GM12878 (cell line): ENCODE results near the gene ERBB3. TPM values are rescaled to one million over a fixed set of nuclear protein-coding genes. Genes with fewer than 3 reads are reported as not detected.

ENCODE experiments used
- ATAC-seq: fragments of 200-7000 bp; cut with Tn5 transposase; 3 replicates; pipeline ENCODE4 v1.9.1; 2020; ENCODE audit warnings: mild to moderate bottlenecking, moderate library complexity
- BruUV-seq: library from RNA; stranded (reverse); fragments of 400-500 nt; replicated peaks from 2 replicates; lab custom pipeline; 2021; lab: Mats Ljungman, UMichigan
- CTCF ChIA-PET: fragments of 300-600 bp; sonication (Branson Sonifier 250); formaldehyde crosslinking; extraction: SDS; loops from one replicate; lab custom pipeline; 2021; ENCODE audit warnings: inconsistent platforms; lab: Yijun Ruan, JAX
- POLR2A ChIA-PET: fragments of 350-600 bp; formaldehyde crosslinking; extraction: SDS; loops from one replicate; lab custom pipeline; 2021; ENCODE audit warnings: inconsistent platforms; lab: Charles Lee
- RAD21 ChIA-PET: fragments of 300-600 bp; sonication (Branson Sonifier 250); formaldehyde crosslinking; loops from one replicate; lab custom pipeline; 2023; ENCODE audit warnings: antibody characterized with exemption; ENCODE audit not compliant: unreplicated experiment; lab: Charles Lee
- SMC1A ChIA-PET: fragments of 300-600 bp; sonication (Branson Sonifier 250); formaldehyde crosslinking; loops from one replicate; lab custom pipeline; 2023; ENCODE audit not compliant: unreplicated experiment, uncharacterized antibody; lab: Charles Lee
- DNase-seq: peaks from one replicate; pipeline ENCODE4 v3.0.0-alpha.2; 2011; ENCODE audit warnings: low read depth, low spot score
- FAIRE-seq: peaks from 3 replicates; lab custom pipeline; 2011; peaks lifted over from hg19 to GRCh38; lab: Jason Lieb, UNC
- H2AFZ ChIP-seq: 2 replicates; pipeline ENCODE4 v1.6.0; 2011; ENCODE audit warnings: low read depth, low read length, control low read depth; ENCODE audit not compliant: control insufficient read depth
- H3K27ac ChIP-seq: 2 replicates; pipeline ENCODE4 v1.5.1; 2011; ENCODE audit warnings: control low read depth; ENCODE audit not compliant: control insufficient read depth, insufficient read depth
- H3K27me3 ChIP-seq, 2 experiments: replicated peaks in 1 of 2; 2 replicates each; pipeline versions ENCODE4 v1.6.0 to v1.6.1; 2011; ENCODE audit warnings: low read length in 1 of 2; ENCODE audit not compliant: control insufficient read depth in 2 of 2, insufficient read depth in 2 of 2
- H3K36me3 ChIP-seq, 2 experiments: 2 replicates each; pipeline ENCODE4 v1.5.1; 2011; ENCODE audit warnings: low read length in 1 of 2; ENCODE audit not compliant: control insufficient read depth in 2 of 2, insufficient read depth in 2 of 2
- H3K4me1 ChIP-seq: 2 replicates; pipeline ENCODE4 v1.6.1; 2011; ENCODE audit warnings: mild to moderate bottlenecking, low read length, moderate library complexity, mixed read lengths; ENCODE audit not compliant: control insufficient read depth, insufficient read depth
- H3K4me2 ChIP-seq: 2 replicates; pipeline ENCODE4 v1.6.0; 2011; ENCODE audit warnings: control low read depth; ENCODE audit not compliant: control insufficient read depth, insufficient read depth
- H3K4me3 ChIP-seq: fragments of 200-600 bp; sonication (generic); 2 replicates; pipeline ENCODE4 v1.5.1; 2016
- H3K79me2 ChIP-seq: 2 replicates; pipeline ENCODE4 v1.6.0; 2011; ENCODE audit warnings: low read length; ENCODE audit not compliant: control insufficient read depth, insufficient read depth
- H3K9ac ChIP-seq: 2 replicates; pipeline ENCODE4 v1.8.0; 2011; ENCODE audit warnings: low read length, control low read depth, mixed read lengths; ENCODE audit not compliant: control insufficient read depth, insufficient read depth
- H3K9me3 ChIP-seq: replicated peaks from 3 replicates; pipeline ENCODE4 v1.5.1; 2011; ENCODE audit warnings: mild to moderate bottlenecking, low read length; ENCODE audit not compliant: control insufficient read depth, insufficient read depth
- H4K20me1 ChIP-seq: 2 replicates; pipeline ENCODE4 v1.6.0; 2011; ENCODE audit not compliant: control insufficient read depth, insufficient read depth
- CEBPB ChIP-seq, 2 experiments: fragments of 150-350 bp in 1 of 2; IDR thresholded peaks; 2 replicates each; pipeline ENCODE4 v1.6.1; 2012 to 2014; ENCODE audit warnings: low read depth in 2 of 2, low read length in 2 of 2, borderline replicate concordance in 1 of 2, inconsistent platforms in 1 of 2
- CREB1 ChIP-seq: IDR thresholded peaks from 2 replicates; pipeline ENCODE4 v1.6.1; 2012; ENCODE audit warnings: low read depth, mild to moderate bottlenecking, inconsistent platforms
- CTCF ChIP-seq, 3 experiments: IDR thresholded peaks in 2 of 3; conservative IDR thresholded peaks in 1 of 3; 2 replicates each; pipeline ENCODE4 v1.5.1; 2011; ENCODE audit warnings: low read depth in 3 of 3, low read length in 3 of 3, mild to moderate bottlenecking in 3 of 3, control low read depth in 2 of 3, moderate library complexity in 2 of 3, inconsistent platforms in 1 of 3, mixed read lengths in 1 of 3; ENCODE audit not compliant: control insufficient read depth in 2 of 3, insufficient read depth in 1 of 3; ENCODE audit errors: extremely low read depth in 1 of 3
- DPF2 ChIP-seq: fragments of 450-650 bp; IDR thresholded peaks from 2 replicates; pipeline ENCODE4 v1.6.1; 2017; ENCODE audit warnings: mild to moderate bottlenecking
- ETV6 ChIP-seq, 2 experiments: fragments of 450-650 bp in 1 of 2; IDR thresholded peaks in 1 of 2; conservative IDR thresholded peaks in 1 of 2; 2 replicates each; pipeline ENCODE4 v1.6.1; 2014; ENCODE audit warnings: antibody characterized with exemption in 1 of 2, borderline replicate concordance in 1 of 2, low read depth in 1 of 2, mild to moderate bottlenecking in 1 of 2, moderate library complexity in 1 of 2
- HDAC2 ChIP-seq: fragments of 200-600 bp; sonication (generic); IDR thresholded peaks from 2 replicates; pipeline ENCODE4 v1.6.1; 2017
- HDAC6 ChIP-seq: fragments of 200-600 bp; sonication (generic); IDR thresholded peaks from one replicate; pipeline ENCODE4 v1.8.0; 2017; ENCODE audit warnings: antibody characterized with exemption; ENCODE audit not compliant: unreplicated experiment
- JUNB ChIP-seq: IDR thresholded peaks from 2 replicates; pipeline ENCODE4 v1.6.1; 2016; ENCODE audit warnings: antibody characterized with exemption, mild to moderate bottlenecking
- SMAD5 ChIP-seq: IDR thresholded peaks from 2 replicates; pipeline ENCODE4 v1.6.1; 2016; ENCODE audit warnings: antibody characterized with exemption, low read depth
- STAT3 ChIP-seq: IDR thresholded peaks from 2 replicates; pipeline ENCODE4 v1.6.1; 2011; ENCODE audit warnings: low read depth, low read length, improper control_type of control experiment
- ZBTB33 ChIP-seq: fragments of 450-650 bp; IDR thresholded peaks from 2 replicates; pipeline ENCODE4 v1.6.1; 2017; ENCODE audit warnings: mild to moderate bottlenecking
- ZBTB4 ChIP-seq: fragments of 450-650 bp; formaldehyde crosslinking; IDR thresholded peaks from 2 replicates; pipeline ENCODE4 v1.4.0; 2022; ENCODE audit warnings: mild to moderate bottlenecking, moderate library complexity
- ZNF207 ChIP-seq: fragments of 450-650 bp; IDR thresholded peaks from 2 replicates; pipeline ENCODE4 v1.6.1; 2014; ENCODE audit warnings: antibody characterized with exemption, mild to moderate bottlenecking, borderline replicate concordance
- ZNF274 ChIP-seq: IDR thresholded peaks from one replicate; pipeline ENCODE4 v1.8.0; 2011; ENCODE audit not compliant: insufficient read length, insufficient read depth
- WGBS: methylation state at CpG from one replicate; pipeline ENCODE4 v1.1.6; 2016; ENCODE audit warnings: low lambda C conversion rate; ENCODE audit not compliant: insufficient replicate concordance, insufficient coverage; ENCODE audit errors: missing lambda C conversion rate; 5-methylcytosine and 5-hydroxymethylcytosine counted together
- in situ Hi-C: fragments of 300-500 bp; cut with MboI; formaldehyde crosslinking; loops from 9 replicates; pipeline ENCODE4 v1.14.3; 2018; ENCODE audit warnings: mixed read lengths
- intact Hi-C: fragments of 100-400 bp; cut with micrococcal nuclease; formaldehyde crosslinking; loops from one replicate; pipeline ENCODE4 v1.14.2; 2022; ENCODE audit not compliant: unreplicated experiment
- polyA plus RNA-seq, 11 experiments: library from polyadenylated mRNA; depleted of rRNA in 4 of 11; unstranded in 6 of 11; stranded (reverse) in 5 of 11; fragments of >200 nt; fragmentation: Nextera tagmentation in 4 of 11; fragmentation: Illumina TruSeq in 1 of 11; extraction: Ambion mirVana in 4 of 11; extraction: Trizol in 1 of 11; gene quantifications; 1 replicate in 1 of 11; 2 replicates in 10 of 11; pipeline versions ENCODE4 v1.2.1 to v1.2.3, GENCODE V29; 2011 to 2016; ENCODE audit warnings: inconsistent platforms in 2 of 11, missing spikeins in 2 of 11, low read depth in 1 of 11
- total RNA-seq, 4 experiments: library from RNA; depleted of rRNA in 3 of 4; stranded (reverse); fragments of >200 nt in 3 of 4; fragmentation: Illumina TruSeq in 1 of 4; extraction: Trizol in 1 of 4; gene quantifications; 2 replicates each; pipeline versions ENCODE4 v1.2.1 to v1.2.3, GENCODE V29; 2013 to 2021

Gene ERBB3
- total and polyA plus RNA-seq, 10 of the 15 experiments (the other 5 are each of a cell fraction or from before 2014, with no cell fraction given): 0.03 to 0.72 (median 0.04) TPM; not detected in 5

- H3K36me3 ChIP-seq: no peaks in the 10 kb centered on the region
- peak overlapping the region; percentile 95 for H3K4me2 ChIP-seq
- RAD21 ChIA-PET: no interaction called here
- no peaks in the 10 kb centered on the region for H3K4me1 ChIP-seq
- 10% methylated on average over 50 of the region's 50 CpGs for WGBS
- DNase-seq (no peak), ATAC-seq (peak; percentile 86), FAIRE-seq (no peak)
- POLR2A ChIA-PET: no interaction called here
- no peaks in the 10 kb centered on the region for H4K20me1 ChIP-seq
- H3K9ac ChIP-seq: no peak overlapping the region
- peak overlapping the region; percentile 65 for H3K4me3 ChIP-seq
- H3K27me3 ChIP-seq: peaks cover 9 to 15% of the 10 kb centered on the region in 2 experiments; a peak in 3 of 4 replicates
- peak overlapping the region; percentile 55 for H2AFZ ChIP-seq
- no TSS peak for BruUV-seq
- in situ Hi-C loops: no loop called here
- no peak overlapping the region for H3K27ac ChIP-seq
- no peaks in the 10 kb centered on the region for H3K9me3 ChIP-seq
- H3K79me2 ChIP-seq: no peaks in the 10 kb centered on the region
- intact Hi-C loops: no loop called here
- SMC1A ChIA-PET: no interaction called here
- CTCF ChIA-PET: interaction anchor here (0.6 kb wide), 2 partner anchors 352 to 360 kb away, joined by 3 read pairs; no protein-coding TSS in a partner anchor
- TF ChIP-seq ZBTB4 (CRISPR knock-in tag): no peak
- TF ChIP-seq HDAC6: no peak
- TF ChIP-seq CEBPB (IDR thresholded peaks at IDR 0.05; ENCODE audit: borderline replicate concordance in 1 of 2, low read depth in 2 of 2, low read length in 2 of 2): no peak
- TF ChIP-seq CTCF (IDR thresholded peaks at IDR 0.05 in 2 of 3, conservative IDR thresholded peaks at IDR 0.05 in 1 of 3; ENCODE audit: control insufficient read depth in 2 of 3, extremely low read depth in 1 of 3, insufficient read depth in 1 of 3, low read depth in 3 of 3, low read length in 3 of 3): peak; percentile 37 to 61 (median 45)
- TF ChIP-seq ZNF207: no peak
- no peak for TF ChIP-seq ZBTB33
- TF ChIP-seq ZNF274: no peak
- no peak for TF ChIP-seq DPF2
- no peak for TF ChIP-seq JUNB
- TF ChIP-seq CREB1: 0 out of 2 replicates have a peak, but pooled peaks have one; percentile 19
- TF ChIP-seq ETV6 (conservative IDR thresholded peaks at IDR 0.05 in 1 of 2, IDR thresholded peaks at IDR 0.05 in 1 of 2; ENCODE audit: borderline replicate concordance in 1 of 2, low read depth in 1 of 2): no peak
- no peak for TF ChIP-seq HDAC2
- no peak for TF ChIP-seq STAT3
- TF ChIP-seq SMAD5: no peak
Measured at GRCh38 chr12:56078931-56079722, 838 bp upstream of the ERBB3 start.
